PC-9 (cell line): ENCODE measurements around the gene SHROOM3. TPM values are rescaled to one million over a fixed set of nuclear protein-coding genes. Genes with fewer than 3 reads are reported as not detected.
A peak's percentile ranks its signal among the peaks of the same experiment; 100 is the strongest.

Experiments used
- BruUV-seq: library from RNA; stranded (reverse); fragments of 400-500 nt; replicated peaks from 2 replicates; lab custom pipeline; 2021; lab: Mats Ljungman, UMichigan
- CTCF ChIA-PET: fragments of 300-600 bp; sonication (Branson Sonifier 250); formaldehyde crosslinking; loops from one replicate; lab custom pipeline; 2022; ENCODE audit warnings: antibody characterized with exemption; lab: Charles Lee
- POLR2A ChIA-PET: fragments of 300-600 bp; sonication (Branson Sonifier 250); formaldehyde crosslinking; loops from one replicate; lab custom pipeline; 2022; ENCODE audit warnings: antibody characterized with exemption; ENCODE audit not compliant: unreplicated experiment; lab: Charles Lee
- DNase-seq, 2 experiments: peaks; one replicate each; pipeline versions ENCODE4 v3.0.0 to v3.0.0-alpha.2; 2015 to 2022; ENCODE audit warnings: mixed read lengths in 1 of 2
- H2AFZ ChIP-seq: fragments of 200-600 bp; sonication (generic); 2 replicates; pipeline ENCODE4 v1.8.1; 2017; ENCODE audit warnings: antibody characterized with exemption
- H3F3A ChIP-seq: fragments of 200-600 bp; sonication (generic); 2 replicates; pipeline ENCODE4 v1.8.1; 2017; ENCODE audit warnings: antibody characterized with exemption, mild to moderate bottlenecking, low read depth; ENCODE audit not compliant: insufficient read depth
- H3K27ac ChIP-seq: fragments of 200-600 bp; sonication (generic); 2 replicates; pipeline ENCODE4 v1.6.1; 2016; ENCODE audit warnings: mixed run types
- H3K27me3 ChIP-seq: fragments of 200-600 bp; sonication (generic); 2 replicates; pipeline ENCODE4 v1.6.1; 2016; ENCODE audit warnings: low read depth, mixed run types; ENCODE audit not compliant: insufficient read depth
- H3K36me3 ChIP-seq: fragments of 200-600 bp; sonication (generic); 2 replicates; pipeline ENCODE4 v1.6.1; 2016; ENCODE audit warnings: low read depth, mixed run types
- H3K4me1 ChIP-seq: fragments of 200-600 bp; sonication (generic); replicated peaks from 2 replicates; pipeline ENCODE4 v1.6.1; 2016; ENCODE audit warnings: mixed run types; ENCODE audit not compliant: insufficient read depth
- H3K4me2 ChIP-seq: fragments of 200-600 bp; sonication (generic); 2 replicates; pipeline ENCODE4 v1.6.1; 2017; ENCODE audit warnings: mixed run types
- H3K4me3 ChIP-seq: fragments of 200-600 bp; sonication (generic); 2 replicates; pipeline ENCODE4 v1.6.1; 2016; ENCODE audit warnings: mixed run types
- H3K79me2 ChIP-seq: fragments of 200-600 bp; sonication (generic); 2 replicates; pipeline ENCODE4 v1.6.1; 2017; ENCODE audit warnings: low read depth, mixed run types
- H3K9me2 ChIP-seq: fragments of 200-600 bp; sonication (generic); 2 replicates; pipeline ENCODE4 v1.8.1; 2017; ENCODE audit warnings: mild to moderate bottlenecking; ENCODE audit not compliant: insufficient read depth
- H3K9me3 ChIP-seq: fragments of 200-600 bp; sonication (generic); 2 replicates; pipeline ENCODE4 v1.8.1; 2016; ENCODE audit warnings: low read depth; ENCODE audit not compliant: insufficient read depth
- H4K20me1 ChIP-seq: fragments of 200-600 bp; sonication (generic); 2 replicates; pipeline ENCODE4 v1.8.1; 2017; ENCODE audit not compliant: insufficient read depth
- CTCF ChIP-seq: fragments of 200-600 bp; sonication (generic); conservative IDR thresholded peaks from 2 replicates; pipeline ENCODE4 v1.6.1; 2017; ENCODE audit warnings: mixed run types, antibody characterized with exemption, mild to moderate bottlenecking, moderate library complexity
- EZH2 ChIP-seq: fragments of 200-600 bp; sonication (generic); IDR thresholded peaks from 2 replicates; pipeline ENCODE4 v1.8.0; 2017; ENCODE audit warnings: antibody characterized with exemption, low read depth
- intact Hi-C: fragments of 100-400 bp; cut with micrococcal nuclease; formaldehyde crosslinking; loops from one replicate; pipeline ENCODE4 v1.10.0; 2022; ENCODE audit not compliant: unreplicated experiment
- total RNA-seq: library from RNA; stranded (reverse); gene quantifications from 2 replicates; pipeline ENCODE4 v1.2.3, GENCODE V29; 2021

The SHROOM3 gene
- total RNA-seq, 1 experiment from 2014 or later, result 44.3 TPM

GRCh38 chr4:76600447-76600846 is 165.4 kb downstream of the SHROOM3 start:
- Histone ChIP-seq H4K20me1 (no peaks in the 10 kb centered on the region), H3K79me2 (no peaks in the 10 kb centered on the region)

DNA sequence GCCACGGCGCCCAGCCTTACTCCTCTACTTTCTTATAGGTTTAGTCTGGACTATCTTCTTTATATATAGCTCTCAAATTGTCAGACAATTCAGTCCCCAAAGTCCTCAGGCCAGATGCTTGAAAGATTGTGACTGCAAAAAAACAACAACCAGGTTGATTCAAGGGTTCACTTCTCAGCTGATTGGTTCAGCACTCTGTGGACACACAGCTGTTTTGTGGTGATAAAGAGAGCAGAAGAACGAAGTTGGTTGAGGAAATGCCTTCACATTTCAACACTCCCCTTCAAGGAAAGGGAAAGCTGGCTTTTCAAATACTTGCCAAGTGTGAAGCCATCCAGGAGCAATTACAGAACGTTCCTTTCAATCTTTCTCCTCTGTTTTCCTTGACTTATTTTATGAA is 166.8 kb downstream of the SHROOM3 start:
- H3K4me3 ChIP-seq, result no peak overlapping the region
- no peak for DNase-seq
- no peaks in the 10 kb centered on the region for H3F3A ChIP-seq
- H3K27me3 ChIP-seq, result no peaks in the 10 kb centered on the region
- no peak overlapping the region for H3K4me2 ChIP-seq
- ChIA-PET CTCF (no interaction called here), POLR2A (no interaction called here)
- peaks cover 21% of the 10 kb centered on the region for H3K4me1 ChIP-seq
- no peaks in the 10 kb centered on the region for H3K79me2 ChIP-seq
- H3K9me3 ChIP-seq, result no peaks in the 10 kb centered on the region
- intact Hi-C loops, result no loop called here
- no peaks in the 10 kb centered on the region for H3K9me2 ChIP-seq
- no peak overlapping the region for H3K27ac ChIP-seq
- no peaks in the 10 kb centered on the region for H3K36me3 ChIP-seq
- no TSS peak for BruUV-seq
- no peaks in the 10 kb centered on the region for H4K20me1 ChIP-seq
- TF ChIP-seq EZH2 (no peak), CTCF (no peak)
- no peak overlapping the region for H2AFZ ChIP-seq

More at GRCh38 chr4:76600447-76600846, 165.4 kb downstream of the SHROOM3 start:
- H3K36me3 ChIP-seq, result no peaks in the 10 kb centered on the region
- no peak overlapping the region for H3K4me2 ChIP-seq
- ChIA-PET CTCF (no interaction called here), POLR2A (interaction anchor here (0.5 to 0.7 kb wide), 2 partner anchors 17 to 564 kb away, joined by 3 read pairs; no protein-coding TSS in a partner anchor)
- peaks cover 21% of the 10 kb centered on the region for H3K4me1 ChIP-seq
- H3K9me3 ChIP-seq, result no peaks in the 10 kb centered on the region
- no peaks in the 10 kb centered on the region for H3K27me3 ChIP-seq
- intact Hi-C loops, result no loop called here
- H3K27ac ChIP-seq, result no peak overlapping the region
- H3F3A ChIP-seq, result no peaks in the 10 kb centered on the region
- TF ChIP-seq EZH2 (no peak), CTCF (no peak)
- H3K4me3 ChIP-seq, result no peak overlapping the region
- peak in 1 of 2 experiments; percentile 64 for DNase-seq
- H3K9me2 ChIP-seq, result no peaks in the 10 kb centered on the region
- no TSS peak for BruUV-seq
- H2AFZ ChIP-seq, result no peak overlapping the region

DNA sequence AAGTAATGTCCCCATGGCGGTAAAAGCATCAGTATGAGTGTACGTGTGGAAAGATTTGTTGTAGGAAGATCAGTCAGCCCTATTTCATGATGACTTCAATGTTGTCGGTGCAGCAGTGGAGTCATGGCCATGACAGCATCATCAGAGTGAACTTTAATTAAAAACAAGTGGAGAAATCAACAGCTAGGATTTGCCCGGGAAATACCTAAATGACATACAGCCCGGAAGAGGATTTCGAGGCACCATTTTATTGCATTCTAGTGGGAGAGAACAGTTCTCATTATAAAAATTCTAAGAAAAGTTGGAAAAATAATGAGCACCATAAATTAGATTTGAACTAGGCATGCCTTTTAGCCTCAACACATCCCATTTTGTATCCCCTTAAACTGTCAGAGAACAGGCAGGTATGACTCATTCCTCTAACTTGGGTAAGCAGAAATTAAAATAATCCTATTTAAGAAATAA is 170.1 kb downstream of the SHROOM3 start:
- no peaks in the 10 kb centered on the region for H3K9me3 ChIP-seq
- no peaks in the 10 kb centered on the region for H3K36me3 ChIP-seq
- no peaks in the 10 kb centered on the region for H4K20me1 ChIP-seq
- H3K27me3 ChIP-seq, result no peaks in the 10 kb centered on the region
- no peak overlapping the region for H3K27ac ChIP-seq
- H2AFZ ChIP-seq, result no peak overlapping the region
- H3K9me2 ChIP-seq, result no peaks in the 10 kb centered on the region
- DNase-seq, result no peak
- CTCF ChIA-PET, result interaction anchor here (0.5 kb wide), 1 partner anchor 62 kb away, joined by 3 read pairs; no protein-coding TSS in a partner anchor
- no peaks in the 10 kb centered on the region for H3F3A ChIP-seq
- H3K4me3 ChIP-seq, result no peak overlapping the region
- no TSS peak for BruUV-seq
- no peak for TF ChIP-seq CTCF
- no peak for TF ChIP-seq EZH2
- intact Hi-C loops, result no loop called here
- no peak overlapping the region for H3K4me2 ChIP-seq
- POLR2A ChIA-PET, result no interaction called here
- H3K79me2 ChIP-seq, result no peaks in the 10 kb centered on the region
- peaks cover 11% of the 10 kb centered on the region for H3K4me1 ChIP-seq
